Choroid plexus epithelial cell (primary cell): ENCODE data around the gene B4GALNT4.

Experiments used
- DNase-seq: peaks from one replicate; pipeline ENCODE4 v3.0.0-alpha.2; 2010; ENCODE audit warnings: low read depth
- H3K4me3 ChIP-seq: 2 replicates; pipeline ENCODE4 v1.5.1; 2011; ENCODE audit warnings: low read depth, mild to moderate bottlenecking, control low read depth, low read length, moderate library complexity
- TF ChIP-seq, protein P1 (sequence below): conservative IDR thresholded peaks from 2 replicates; pipeline ENCODE4 v1.5.1; 2011; ENCODE audit warnings: low read depth, mild to moderate bottlenecking, control low read depth, inconsistent platforms, low read length, moderate library complexity

Gene B4GALNT4

GRCh38 chr11:394034-394857 is 24.9 kb downstream of the B4GALNT4 start, which contains the start of gene PKP3:
TSS of gene PKP3 (plus strand) at chr11:394209. CDS start at chr11:394293, 84 bp downstream.
- TF ChIP-seq, protein P1, sequence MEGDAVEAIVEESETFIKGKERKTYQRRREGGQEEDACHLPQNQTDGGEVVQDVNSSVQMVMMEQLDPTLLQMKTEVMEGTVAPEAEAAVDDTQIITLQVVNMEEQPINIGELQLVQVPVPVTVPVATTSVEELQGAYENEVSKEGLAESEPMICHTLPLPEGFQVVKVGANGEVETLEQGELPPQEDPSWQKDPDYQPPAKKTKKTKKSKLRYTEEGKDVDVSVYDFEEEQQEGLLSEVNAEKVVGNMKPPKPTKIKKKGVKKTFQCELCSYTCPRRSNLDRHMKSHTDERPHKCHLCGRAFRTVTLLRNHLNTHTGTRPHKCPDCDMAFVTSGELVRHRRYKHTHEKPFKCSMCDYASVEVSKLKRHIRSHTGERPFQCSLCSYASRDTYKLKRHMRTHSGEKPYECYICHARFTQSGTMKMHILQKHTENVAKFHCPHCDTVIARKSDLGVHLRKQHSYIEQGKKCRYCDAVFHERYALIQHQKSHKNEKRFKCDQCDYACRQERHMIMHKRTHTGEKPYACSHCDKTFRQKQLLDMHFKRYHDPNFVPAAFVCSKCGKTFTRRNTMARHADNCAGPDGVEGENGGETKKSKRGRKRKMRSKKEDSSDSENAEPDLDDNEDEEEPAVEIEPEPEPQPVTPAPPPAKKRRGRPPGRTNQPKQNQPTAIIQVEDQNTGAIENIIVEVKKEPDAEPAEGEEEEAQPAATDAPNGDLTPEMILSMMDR = no peak
- peak; percentile 46 for DNase-seq
- no peak within 1 kb of the TSS for H3K4me3 ChIP-seq

DNA sequence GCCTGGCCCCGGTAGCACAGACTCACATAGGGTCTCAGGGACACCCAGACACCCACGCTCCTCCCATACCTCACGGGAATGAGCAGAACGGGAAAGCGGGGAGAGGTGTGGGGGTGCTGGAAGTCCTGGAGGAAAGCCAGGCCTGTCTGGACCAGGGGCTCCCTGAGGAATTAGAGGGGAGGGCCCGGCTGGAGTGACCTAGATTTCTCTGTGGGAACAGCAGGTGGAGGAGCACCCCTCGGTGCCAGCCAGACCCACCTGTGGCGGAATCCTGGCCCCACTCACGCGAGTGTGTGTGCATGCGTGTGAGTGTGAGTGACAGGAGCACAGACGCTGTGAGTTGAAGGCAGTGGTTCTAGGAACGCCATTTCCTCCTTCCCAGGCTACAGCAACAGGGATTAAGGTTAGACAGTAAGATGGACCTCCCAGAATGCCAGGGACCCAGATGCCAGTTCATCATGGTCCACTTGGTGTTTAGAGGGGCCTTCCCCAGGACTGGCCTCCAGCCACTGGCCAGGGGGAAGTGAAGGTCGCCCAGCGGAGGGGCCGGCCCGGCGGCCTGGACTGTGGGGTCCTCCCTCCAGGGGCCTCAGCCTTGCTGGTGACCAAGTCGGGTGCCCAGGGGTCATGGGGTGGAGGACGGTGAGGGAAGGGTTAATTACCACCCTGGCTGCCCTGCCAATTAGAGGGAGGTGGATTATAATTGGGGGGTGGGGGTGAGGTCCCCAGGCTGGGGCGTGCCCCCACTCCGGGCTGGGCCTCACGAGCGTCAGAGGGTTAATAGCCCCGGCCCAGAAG is 25.8 kb downstream of the B4GALNT4 start:
- DNase-seq = no peak
- H3K4me3 ChIP-seq = no peak overlapping the region
- TF ChIP-seq, protein P1 = no peak

DNA sequence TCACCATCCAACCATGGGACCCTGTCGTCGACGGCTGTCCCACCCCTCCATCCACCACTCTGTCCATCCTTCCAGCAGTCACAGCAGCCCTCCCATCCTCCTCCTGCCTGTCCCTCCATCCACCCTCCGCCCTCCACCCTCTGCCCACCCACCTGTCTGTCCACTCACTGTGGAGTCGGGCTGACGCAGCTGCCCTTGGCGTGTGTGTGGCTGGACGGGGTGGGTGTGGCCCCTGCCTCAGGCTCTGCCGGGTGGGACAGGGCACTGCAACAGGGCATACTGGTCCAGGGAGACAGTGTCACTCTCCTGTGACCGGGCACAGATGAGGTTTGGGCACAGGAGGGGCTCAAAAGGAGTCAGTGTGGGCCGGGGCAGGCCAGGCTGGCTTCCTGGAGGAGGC is 26.6 kb downstream of the B4GALNT4 start:
- TF ChIP-seq, protein P1 = no peak
- H3K4me3 ChIP-seq = no peak overlapping the region
- DNase-seq = no peak

- TF ChIP-seq, protein P1 = peak; percentile 50
- peak; percentile 36 for DNase-seq
- peak overlapping the region; percentile 53 for H3K4me3 ChIP-seq
Observed at GRCh38 chr11:396511-396947, 27.2 kb downstream of the B4GALNT4 start.

DNA sequence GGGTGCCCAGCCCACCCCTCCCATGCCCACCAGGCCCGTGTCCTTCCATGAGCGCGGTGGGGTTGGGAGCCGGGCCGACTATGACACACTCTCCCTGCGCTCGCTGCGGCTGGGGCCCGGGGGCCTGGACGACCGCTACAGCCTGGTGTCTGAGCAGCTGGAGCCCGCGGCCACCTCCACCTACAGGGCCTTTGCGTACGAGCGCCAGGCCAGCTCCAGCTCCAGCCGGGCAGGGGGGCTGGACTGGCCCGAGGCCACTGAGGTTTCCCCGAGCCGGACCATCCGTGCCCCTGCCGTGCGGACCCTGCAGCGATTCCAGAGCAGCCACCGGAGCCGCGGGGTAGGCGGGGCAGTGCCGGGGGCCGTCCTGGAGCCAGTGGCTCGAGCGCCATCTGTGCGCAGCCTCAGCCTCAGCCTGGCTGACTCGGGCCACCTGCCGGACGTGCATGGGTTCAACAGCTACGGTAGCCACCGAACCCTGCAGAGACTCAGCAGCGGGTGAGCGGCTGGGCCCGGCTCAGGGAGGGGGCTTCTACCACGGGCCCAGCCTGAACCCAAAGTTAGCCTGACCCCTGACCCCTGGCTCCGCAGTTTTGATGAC is 27.7 kb downstream of the B4GALNT4 start:
- TF ChIP-seq, protein P1 = peak; percentile 68
- peak; percentile 70 for DNase-seq
- H3K4me3 ChIP-seq = peak overlapping the region; percentile 53

GRCh38 chr11:398826-399225 is 29.5 kb downstream of the B4GALNT4 start:
- H3K4me3 ChIP-seq = no peak overlapping the region
- no peak for DNase-seq
- TF ChIP-seq, protein P1 = no peak
